ENCODE measurements around the gene KDM4C. TPM values are rescaled to one million over a fixed set of nuclear protein-coding genes. Genes with fewer than 3 reads are reported as not detected.
A peak's percentile ranks its signal among the peaks of the same experiment; 100 is the strongest.

KDM4C gene
- total and polyA plus RNA-seq, 2 of the 13 experiments (the other 11 are each of a cell fraction or from before 2014, with no cell fraction given), result 19.4 to 23.6 TPM

- intact Hi-C loops (cut with micrococcal nuclease; ENCODE audit: unreplicated experiment) (no loop called here), in situ Hi-C loops (cut with HindIII; ENCODE audit: extremely low pct_ligation_motif_present, low pct_unique_long_range_greater_than_20kb) (loop anchor here (10.0 kb wide), 1 partner anchor 58 kb away; no protein-coding TSS in a partner anchor)
- Histone ChIP-seq H3K79me2 (ENCODE audit: insufficient read depth, low read length) (no peaks in the 10 kb centered on the region), H2AFZ (ENCODE audit: low read length) (no peak overlapping the region), H3K9ac (ENCODE audit: insufficient read depth, low read depth, low read length) (no peak overlapping the region), H3K4me2 (ENCODE audit: low read depth, low read length) (no peak overlapping the region), H4K20me1 (ENCODE audit: insufficient read depth, low read length) (no peaks in the 10 kb centered on the region), H3K36me3 (replicated peaks in 1 of 2; ENCODE audit: control insufficient read depth in 1 of 2, insufficient read depth in 2 of 2, low read length in 2 of 2) (peaks cover 0 to 3% of the 10 kb centered on the region in 2 experiments; a peak in 2 of 5 replicates), H3K4me1 (ENCODE audit: insufficient read depth, low read length) (no peaks in the 10 kb centered on the region), H3K4me3 (replicated peaks in 1 of 3; ENCODE audit: insufficient read depth in 1 of 3, low read depth in 2 of 3, low read length in 3 of 3) (no peak overlapping the region), H3K9me3 (ENCODE audit: low read length) (no peaks in the 10 kb centered on the region), H3K27me3 (ENCODE audit: control insufficient read depth in 1 of 2, insufficient read depth in 2 of 2, low read length in 2 of 2) (no peaks in the 10 kb centered on the region), H3K27ac (ENCODE audit: extremely low read length, insufficient read depth, low read length) (no peak overlapping the region)
- ChIA-PET POLR2A (no interaction called here), CTCF (ENCODE audit: low intra/inter-chr PET ratio, low total read pairs) (no interaction called here)
- no peak for ATAC-seq
- DNase-seq (ENCODE audit: low spot score), result no peak
- WGBS (ENCODE audit: low lambda C conversion rate), result 95% methylated on average over 7 of the region's 7 CpGs
- FAIRE-seq, result no peak
- no peak for TF ChIP-seq ZNF343 (CRISPR knock-in tag; IDR thresholded peaks at IDR 0.05)
- TF ChIP-seq ZNF468 (CRISPR knock-in tag; IDR thresholded peaks at IDR 0.05), result no peak
- TF ChIP-seq RBM22 (optimal IDR thresholded peaks at IDR 0.05; ENCODE audit: low read length), result peak; percentile 22
- no TSS peak for BruUV-seq (replicated peaks)
These were observed 339.4 kb downstream of the KDM4C start for GRCh38 chr9:7097040-7097715.

- H3K9ac ChIP-seq (ENCODE audit: insufficient read depth, low read depth, low read length), result no peak overlapping the region
- H4K20me1 ChIP-seq (ENCODE audit: insufficient read depth, low read length), result no peaks in the 10 kb centered on the region
- ChIA-PET POLR2A (no interaction called here), CTCF (ENCODE audit: low intra/inter-chr PET ratio, low total read pairs) (no interaction called here)
- intact Hi-C loops (cut with micrococcal nuclease; ENCODE audit: unreplicated experiment) (no loop called here), in situ Hi-C loops (cut with HindIII; ENCODE audit: extremely low pct_ligation_motif_present, low pct_unique_long_range_greater_than_20kb) (loop anchor here (10.0 kb wide), 1 partner anchor 57 kb away; no protein-coding TSS in a partner anchor)
- ATAC-seq (no peak), FAIRE-seq (no peak), DNase-seq (ENCODE audit: low spot score) (no peak)
- no peaks in the 10 kb centered on the region for H3K27me3 ChIP-seq (ENCODE audit: control insufficient read depth in 1 of 2, insufficient read depth in 2 of 2, low read length in 2 of 2)
- H2AFZ ChIP-seq (ENCODE audit: low read length), result no peak overlapping the region
- WGBS (ENCODE audit: low lambda C conversion rate), result 100% methylated on average over 3 of the region's 3 CpGs
- no peaks in the 10 kb centered on the region for H3K4me1 ChIP-seq (ENCODE audit: insufficient read depth, low read length)
- no peaks in the 10 kb centered on the region for H3K79me2 ChIP-seq (ENCODE audit: insufficient read depth, low read length)
- H3K9me3 ChIP-seq (ENCODE audit: low read length), result no peaks in the 10 kb centered on the region
- H3K36me3 ChIP-seq (replicated peaks in 1 of 2; ENCODE audit: control insufficient read depth in 1 of 2, insufficient read depth in 2 of 2, low read length in 2 of 2), result peaks cover under 1 to 3% of the 10 kb centered on the region in 2 experiments; a peak in 2 of 5 replicates
- no peak overlapping the region for H3K4me3 ChIP-seq (replicated peaks in 1 of 3; ENCODE audit: insufficient read depth in 1 of 3, low read depth in 2 of 3, low read length in 3 of 3)
- H3K27ac ChIP-seq (ENCODE audit: extremely low read length, insufficient read depth, low read length), result no peak overlapping the region
- no TSS peak for BruUV-seq (replicated peaks)
- H3K4me2 ChIP-seq (ENCODE audit: low read depth, low read length), result no peak overlapping the region
- TF ChIP-seq SRSF4 (IDR thresholded peaks at IDR 0.05; ENCODE audit: low read depth, low read length, poor library complexity, severe bottlenecking) (no peak), ONECUT2 (CRISPR knock-in tag; IDR thresholded peaks at IDR 0.05) (no peak), ZNF501 (CRISPR knock-in tag; IDR thresholded peaks at IDR 0.05) (no peak), NONO (IDR thresholded peaks at IDR 0.05) (no peak), NONO (CRISPR knock-in tag; conservative IDR thresholded peaks at IDR 0.05) (no peak), HNRNPH1 (optimal IDR thresholded peaks at IDR 0.05; ENCODE audit: low read depth, low read length) (no peak), ATAD3A (CRISPR knock-in tag; IDR thresholded peaks at IDR 0.05) (no peak), ZBTB25 (CRISPR knock-in tag; IDR thresholded peaks at IDR 0.05) (no peak), ZMAT5 (CRISPR knock-in tag; IDR thresholded peaks at IDR 0.05; ENCODE audit: borderline replicate concordance, low read depth) (no peak), ZFP41 (CRISPR knock-in tag; IDR thresholded peaks at IDR 0.05; ENCODE audit: borderline replicate concordance) (no peak), SUZ12 (IDR thresholded peaks at IDR 0.05; ENCODE audit: low read depth, low read length) (no peak)
These were observed 340.3 kb downstream of the KDM4C start for GRCh38 chr9:7097785-7098752.
